Raji (cell line): ENCODE results near the gene ZNF800.

Source experiments
- POLR2A ChIP-seq: IDR thresholded peaks from 2 replicates; pipeline ENCODE4 v1.6.1; 2011; ENCODE audit warnings: low read depth, low read length, control low read depth; ENCODE audit not compliant: insufficient read depth

The ZNF800 gene, protein sequence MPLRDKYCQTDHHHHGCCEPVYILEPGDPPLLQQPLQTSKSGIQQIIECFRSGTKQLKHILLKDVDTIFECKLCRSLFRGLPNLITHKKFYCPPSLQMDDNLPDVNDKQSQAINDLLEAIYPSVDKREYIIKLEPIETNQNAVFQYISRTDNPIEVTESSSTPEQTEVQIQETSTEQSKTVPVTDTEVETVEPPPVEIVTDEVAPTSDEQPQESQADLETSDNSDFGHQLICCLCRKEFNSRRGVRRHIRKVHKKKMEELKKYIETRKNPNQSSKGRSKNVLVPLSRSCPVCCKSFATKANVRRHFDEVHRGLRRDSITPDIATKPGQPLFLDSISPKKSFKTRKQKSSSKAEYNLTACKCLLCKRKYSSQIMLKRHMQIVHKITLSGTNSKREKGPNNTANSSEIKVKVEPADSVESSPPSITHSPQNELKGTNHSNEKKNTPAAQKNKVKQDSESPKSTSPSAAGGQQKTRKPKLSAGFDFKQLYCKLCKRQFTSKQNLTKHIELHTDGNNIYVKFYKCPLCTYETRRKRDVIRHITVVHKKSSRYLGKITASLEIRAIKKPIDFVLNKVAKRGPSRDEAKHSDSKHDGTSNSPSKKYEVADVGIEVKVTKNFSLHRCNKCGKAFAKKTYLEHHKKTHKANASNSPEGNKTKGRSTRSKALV

DNA sequence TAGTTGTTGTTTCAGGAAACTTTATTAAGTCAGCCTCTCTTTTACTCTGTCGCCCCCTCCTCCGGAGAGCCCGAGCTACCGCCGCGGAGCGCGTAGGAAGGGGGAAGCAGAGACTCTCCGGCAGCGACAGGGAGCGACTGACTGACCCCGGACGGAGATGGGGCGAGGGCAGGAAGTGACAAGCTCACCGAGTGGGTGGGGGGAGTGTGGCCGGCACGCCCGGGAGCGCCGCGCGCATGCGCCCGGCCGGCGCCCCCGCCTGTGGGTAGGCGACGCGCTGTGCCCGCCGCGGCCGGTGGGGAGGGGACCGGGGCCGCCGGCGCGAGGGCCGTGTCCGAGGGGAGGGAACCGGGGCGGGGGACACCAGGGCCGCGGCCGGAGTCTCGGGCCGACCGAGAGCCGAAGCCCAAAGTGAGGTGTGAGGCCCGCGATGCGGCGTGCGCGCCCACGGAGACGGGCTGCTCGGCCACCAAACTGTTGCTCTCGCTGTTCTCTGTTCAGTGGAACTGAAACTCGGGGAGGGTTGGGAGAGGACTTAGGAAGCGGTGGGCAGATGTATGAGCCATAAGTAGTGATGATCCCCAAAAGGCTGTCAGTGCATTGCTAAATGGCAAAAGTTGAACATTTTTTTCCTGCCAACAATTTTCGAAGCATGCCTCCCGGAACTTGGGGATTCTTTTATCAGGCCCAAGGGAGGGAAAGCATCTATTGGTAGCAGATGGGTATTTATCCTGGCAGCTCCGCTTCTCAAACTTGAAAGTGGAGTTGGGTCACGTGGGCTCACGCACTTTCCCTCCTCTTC is at the start of gene ZNF800:
Gene ZNF800 (minus strand): TSS at position 143 of the 802 bp plus-strand sequence. CDS start 1,151 bp downstream, outside the sequence.
- TF ChIP-seq POLR2A = peak; percentile 97

DNA sequence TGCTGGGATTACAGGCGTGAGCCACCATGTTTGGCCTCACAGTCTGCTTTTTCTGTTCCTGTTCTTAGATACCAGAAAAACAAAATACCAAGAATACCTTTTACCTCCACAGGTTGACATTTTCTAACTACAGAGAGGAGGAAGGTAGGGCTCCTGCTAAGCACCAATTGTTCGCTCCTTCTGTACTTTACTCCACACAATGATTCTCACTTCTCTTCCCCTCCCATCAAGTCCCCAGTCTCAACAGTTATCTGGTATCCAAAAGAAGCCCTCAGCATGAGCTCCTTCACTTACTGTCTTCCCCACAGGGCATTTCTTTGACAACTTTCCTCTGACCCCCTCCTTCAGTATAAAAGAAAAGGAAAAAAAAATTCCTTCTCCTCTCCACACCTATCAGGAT is 47.7 kb upstream of the ZNF800 start:
- TF ChIP-seq POLR2A = no peak

DNA sequence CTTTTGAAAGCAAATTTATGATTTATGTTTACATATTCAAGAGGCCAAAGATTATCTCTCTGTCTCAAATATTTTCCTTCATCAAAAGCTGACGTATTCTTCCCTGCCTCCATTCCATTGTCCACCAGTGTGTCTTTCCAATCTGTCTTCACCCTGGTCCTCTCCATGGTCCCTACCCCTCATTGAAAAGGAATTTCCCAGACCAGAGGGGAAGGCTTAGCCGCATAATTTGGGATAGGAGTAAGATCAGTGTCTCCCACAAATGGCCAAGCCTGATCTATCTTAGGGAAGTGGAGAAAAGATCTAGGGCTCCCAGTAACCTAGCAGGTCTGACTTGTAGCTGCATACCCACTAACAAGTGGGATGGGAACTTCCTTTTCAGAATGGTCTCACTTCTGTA is 46.3 kb upstream of the ZNF800 start:
- TF ChIP-seq POLR2A = no peak

DNA sequence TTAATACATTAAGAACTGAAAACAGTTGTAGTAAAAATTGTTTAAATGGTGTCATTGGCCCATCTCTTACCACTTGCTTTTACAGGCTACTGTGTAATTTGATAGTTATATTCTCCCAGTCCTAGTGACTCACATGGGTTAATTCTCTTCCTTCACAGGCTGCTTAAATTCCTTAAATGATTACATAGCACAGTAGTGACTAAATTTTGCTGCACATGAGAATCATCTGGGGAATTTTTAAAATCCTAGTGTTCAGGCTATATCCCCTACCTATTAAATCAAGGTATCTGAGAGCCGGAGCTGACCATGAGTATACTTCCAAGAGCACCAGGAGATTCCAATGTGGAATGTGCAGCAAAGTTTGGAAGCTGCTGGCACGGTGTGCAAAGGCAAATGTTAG is 45.3 kb upstream of the ZNF800 start:
- no peak for TF ChIP-seq POLR2A

DNA sequence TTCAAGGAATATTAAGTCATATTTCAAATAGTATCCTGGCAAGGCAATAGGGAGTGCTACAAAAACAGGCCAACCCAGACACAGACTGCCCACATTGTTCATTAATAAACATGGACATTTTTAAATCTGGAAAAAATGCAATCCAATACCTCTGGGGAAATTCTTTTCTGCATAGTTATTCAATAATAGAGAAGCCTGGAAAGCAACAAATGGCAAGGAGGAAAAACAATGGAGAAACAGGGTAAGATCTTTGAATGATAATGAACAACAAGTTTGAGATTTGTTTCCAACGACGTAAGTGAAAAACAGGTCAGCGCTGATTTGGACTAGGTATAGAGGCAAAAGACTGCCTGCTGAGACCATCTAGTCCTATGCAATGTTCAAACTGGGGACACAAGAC is 44.7 kb upstream of the ZNF800 start:
- no peak for TF ChIP-seq POLR2A

DNA sequence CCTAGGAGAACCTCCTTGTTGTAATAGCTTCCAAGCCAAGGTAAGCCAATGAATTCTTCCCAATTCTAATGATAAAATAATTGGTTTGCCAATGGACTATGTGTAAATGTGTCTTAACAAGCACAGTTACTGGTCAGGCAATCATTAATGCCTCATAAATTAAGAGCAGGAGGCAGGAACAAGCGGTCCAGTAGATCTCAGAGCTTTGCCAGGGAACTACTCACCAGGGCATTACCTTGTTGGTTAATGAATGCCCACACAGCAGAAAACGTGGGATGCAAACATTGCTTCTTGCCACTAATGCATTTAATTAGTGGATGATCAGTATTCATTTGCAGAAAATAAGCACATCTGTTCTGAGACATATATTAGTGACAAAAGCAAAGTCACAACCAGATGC is 26.7 kb upstream of the ZNF800 start:
- no peak for TF ChIP-seq POLR2A

DNA sequence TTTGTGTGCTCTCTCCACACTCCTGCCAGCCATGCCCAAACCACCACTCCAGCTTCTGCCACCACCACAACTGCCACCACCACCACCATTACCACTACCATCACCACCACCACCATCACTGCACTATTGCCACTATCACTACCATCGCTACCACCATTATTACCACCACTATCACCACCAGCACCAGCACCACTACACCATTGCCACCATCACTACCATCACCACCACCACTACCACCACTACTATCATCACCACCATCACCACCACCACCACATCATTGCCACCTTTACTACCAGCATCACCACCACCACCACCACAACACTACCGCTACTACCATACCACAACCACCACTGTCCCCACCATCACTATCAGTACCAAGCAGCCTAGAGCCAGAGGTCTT is 26.0 kb upstream of the ZNF800 start:
- TF ChIP-seq POLR2A = no peak

DNA sequence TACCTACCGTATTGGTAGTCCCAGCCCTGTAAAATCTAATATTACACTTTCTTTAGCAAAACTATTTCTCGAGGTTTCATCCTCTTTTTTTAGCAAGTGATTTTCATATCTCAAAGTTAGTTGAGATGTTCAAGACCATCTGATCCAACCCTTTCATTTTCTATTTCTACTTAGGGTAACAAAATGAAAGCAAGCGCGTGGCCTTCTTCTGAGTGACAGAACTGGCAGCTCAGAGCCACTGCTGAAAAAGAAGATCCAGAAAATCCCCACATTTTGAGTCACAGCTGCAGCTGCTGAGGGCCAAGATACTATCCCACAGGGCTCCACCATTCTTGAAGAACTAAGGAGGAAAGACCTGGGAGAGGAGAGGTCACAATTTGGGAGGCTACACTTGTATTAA is 24.8 kb upstream of the ZNF800 start:
- no peak for TF ChIP-seq POLR2A

DNA sequence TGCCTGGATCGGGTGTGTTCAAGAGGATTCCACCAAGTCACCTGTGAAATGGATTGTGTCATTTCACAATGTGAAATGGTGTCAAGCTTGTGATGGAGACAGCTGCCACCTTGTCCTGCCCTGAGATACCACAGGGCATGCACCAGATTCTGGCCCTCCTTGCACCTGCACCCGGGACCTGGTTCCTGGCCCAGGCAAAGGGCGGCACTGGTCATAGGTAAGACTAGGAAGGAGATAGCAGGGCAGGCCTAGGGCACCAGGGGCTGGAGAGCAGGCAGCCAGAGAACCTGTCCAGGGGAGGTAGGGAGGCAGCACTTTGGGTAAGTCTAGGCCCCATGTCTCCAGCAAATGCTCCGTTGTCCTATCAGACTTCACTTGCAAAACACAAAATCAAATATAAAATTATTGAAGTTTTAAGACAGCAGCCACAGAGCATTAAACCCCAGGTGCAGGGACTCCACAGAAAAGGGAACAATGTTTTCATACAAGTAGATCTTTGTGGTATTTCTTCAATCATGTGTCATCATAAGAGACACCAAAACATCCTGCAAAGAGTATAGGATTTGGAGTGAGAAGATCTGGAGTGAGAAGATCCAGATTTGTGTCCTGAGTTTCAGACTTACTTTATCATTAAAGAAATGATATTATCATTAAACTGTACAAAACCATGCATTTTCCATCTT is 22.7 kb upstream of the ZNF800 start:
- TF ChIP-seq POLR2A = no peak

DNA sequence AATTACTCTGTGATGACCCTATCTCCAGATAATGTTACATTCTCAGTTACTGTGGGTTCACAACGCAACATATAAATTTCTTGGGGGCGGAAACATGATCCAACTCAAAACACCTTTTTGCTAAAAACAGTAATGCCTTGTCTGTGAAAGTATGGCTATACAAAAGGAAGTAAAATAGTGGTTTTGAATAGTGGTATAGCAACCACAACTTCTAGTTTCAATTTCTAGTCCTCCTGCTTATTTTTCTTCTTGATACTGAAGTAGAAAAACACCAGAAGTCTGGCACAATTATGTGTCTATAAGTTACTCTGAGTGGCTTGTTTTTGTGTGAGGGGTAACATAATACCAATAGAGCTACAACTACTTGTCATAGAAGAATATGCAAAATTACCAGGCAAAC is 21.5 kb upstream of the ZNF800 start:
- TF ChIP-seq POLR2A = no peak

DNA sequence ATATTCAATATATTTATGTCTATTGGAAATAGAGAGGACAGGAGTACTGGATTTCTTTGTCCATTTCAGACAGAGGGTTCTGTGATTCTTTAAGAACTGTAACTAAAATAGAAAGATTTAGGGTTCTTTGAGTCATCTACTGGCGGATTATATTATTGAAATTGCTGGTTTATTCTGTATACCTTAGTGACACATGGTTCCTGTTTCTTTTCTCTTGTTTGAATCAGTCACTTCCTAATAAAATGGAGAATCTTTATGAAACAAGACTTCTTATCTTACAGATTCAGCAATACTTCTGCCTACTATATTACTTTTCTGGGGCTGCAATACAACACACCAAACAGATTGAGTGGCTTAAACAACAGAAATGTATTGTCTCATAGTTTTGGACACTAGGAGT is 20.8 kb upstream of the ZNF800 start:
- TF ChIP-seq POLR2A = no peak

DNA sequence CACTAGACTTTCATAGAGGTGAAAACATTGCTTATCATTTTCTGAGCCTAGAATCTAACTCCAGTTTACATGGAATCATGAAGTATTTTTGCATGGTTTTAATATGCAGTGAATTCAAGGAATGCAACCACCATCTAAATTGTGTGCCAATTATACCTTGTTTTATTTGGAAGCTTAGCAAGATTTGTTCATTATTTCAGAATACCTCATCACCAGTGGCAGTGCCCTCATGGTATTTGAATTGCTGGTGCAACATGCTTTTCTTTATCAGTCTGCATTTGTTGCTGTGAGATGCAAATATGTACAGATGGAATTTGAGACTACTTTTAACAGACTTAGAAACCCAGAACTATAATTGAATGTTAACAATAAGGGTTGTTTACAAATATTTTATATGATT is 18.7 kb upstream of the ZNF800 start:
- no peak for TF ChIP-seq POLR2A

DNA sequence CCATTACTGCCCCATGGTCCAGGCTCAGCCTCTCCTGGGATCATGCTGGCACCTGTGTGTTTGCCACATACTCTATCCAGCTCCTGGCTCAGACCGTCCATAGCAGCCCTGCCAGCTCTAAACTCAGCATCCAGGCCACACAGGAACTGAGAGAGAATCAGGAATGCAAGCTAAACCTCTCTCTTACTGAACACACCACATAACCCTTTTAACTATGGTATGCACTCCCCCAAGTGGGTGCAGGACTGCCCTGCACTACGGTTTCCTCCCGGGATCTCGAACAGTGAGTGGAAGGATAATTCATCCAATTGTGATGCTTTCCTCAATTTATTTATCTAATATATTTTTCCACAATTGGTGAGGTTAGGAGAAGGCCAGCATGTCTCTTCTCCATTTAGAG is 17.1 kb upstream of the ZNF800 start:
- TF ChIP-seq POLR2A = no peak

DNA sequence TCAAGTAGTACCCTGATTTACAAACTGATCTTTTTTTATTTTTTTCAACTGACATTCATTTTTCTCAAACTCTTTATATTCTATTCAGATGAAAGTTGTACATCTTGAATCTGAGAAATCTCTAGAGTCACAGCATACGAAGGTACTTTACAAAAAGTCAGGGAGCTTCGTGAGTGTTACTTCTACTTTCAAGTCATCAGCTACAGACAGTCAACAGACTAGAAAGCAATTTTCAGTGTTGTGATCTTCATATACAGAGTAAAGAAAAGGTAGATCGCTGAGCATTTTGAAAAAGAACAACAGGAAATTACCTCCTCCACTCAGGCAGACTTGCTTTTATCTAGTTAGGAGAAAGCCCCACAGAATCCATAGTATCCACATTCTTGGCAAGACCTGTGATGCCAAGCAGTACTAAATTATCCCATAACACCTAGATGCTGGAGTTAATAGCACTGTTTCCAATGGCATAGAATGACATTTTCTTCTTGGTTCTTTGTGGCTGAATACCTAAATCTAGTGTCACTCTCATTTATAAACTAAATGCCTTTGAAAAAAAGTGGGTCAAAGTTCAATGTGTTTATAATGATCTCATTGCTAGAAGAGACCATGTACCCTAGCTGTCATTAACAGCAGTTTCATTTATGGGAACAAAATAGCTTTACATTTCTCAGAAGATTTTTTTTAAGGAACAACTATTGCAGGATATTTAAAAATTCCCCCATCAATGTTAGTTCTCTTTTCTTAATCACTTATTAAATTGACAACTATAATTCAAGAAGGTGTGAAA is 12.0 kb upstream of the ZNF800 start:
- TF ChIP-seq POLR2A = no peak
